ENCODE data around the gene CREBBP.

CREBBP gene

GRCh38 chr16:3698941-3699340 is 181.6 kb downstream of the CREBBP start:
- no peak for DNase-seq

- no peak for DNase-seq
Observed at GRCh38 chr16:3696425-3697218, 183.9 kb downstream of the CREBBP start.

- DNase-seq, result no peak
Observed at GRCh38 chr16:3695610-3696369, 184.7 kb downstream of the CREBBP start.

GRCh38 chr16:3694051-3694450 is 186.5 kb downstream of the CREBBP start:
- DNase-seq, result no peak

GRCh38 chr16:3691761-3692160 is 188.8 kb downstream of the CREBBP start:
- no peak for DNase-seq

GRCh38 chr16:3690980-3691720 is 189.4 kb downstream of the CREBBP start:
- DNase-seq, result no peak

- DNase-seq, result peak; percentile 84
Observed at GRCh38 chr16:3690470-3690928, 190.0 kb downstream of the CREBBP start.

GRCh38 chr16:3689731-3690130 is 190.8 kb downstream of the CREBBP start:
- no peak for DNase-seq

GRCh38 chr16:3687792-3688191 is 192.7 kb downstream of the CREBBP start:
- no peak for DNase-seq

- no peak for DNase-seq
Observed at GRCh38 chr16:3687021-3687420, 193.5 kb downstream of the CREBBP start.

GRCh38 chr16:3681206-3681605 is 199.3 kb downstream of the CREBBP start:
- no peak for DNase-seq

GRCh38 chr16:3677994-3678393 is 202.5 kb downstream of the CREBBP start:
- no peak for DNase-seq

GRCh38 chr16:3675601-3676130 is 204.8 kb downstream of the CREBBP start:
- no peak for DNase-seq
